OCI-LY1 (cell line): ENCODE data around the gene ACE2.

Experiments used
- H2AFZ ChIP-seq: fragments of 200-600 bp; sonication (generic), shearing (Covaris generic); 2 replicates; pipeline ENCODE4 v1.6.0; 2014; ENCODE audit warnings: antibody characterized with exemption, mild to moderate bottlenecking, low read length
- H3F3A ChIP-seq: fragments of 200-600 bp; sonication (generic), shearing (Covaris generic); 2 replicates; pipeline ENCODE4 v1.6.0; 2014; ENCODE audit warnings: mild to moderate bottlenecking, antibody characterized with exemption, low read length, moderate library complexity; ENCODE audit not compliant: insufficient read depth
- H3K27ac ChIP-seq: fragments of 200-600 bp; sonication (generic); 2 replicates; pipeline ENCODE4 v1.5.1; 2014; ENCODE audit warnings: low read length, mixed run types, mild to moderate bottlenecking, low read depth; ENCODE audit not compliant: poor library complexity, severe bottlenecking
- H3K27me3 ChIP-seq: fragments of 200-600 bp; sonication (generic); 2 replicates; pipeline ENCODE4 v1.6.0; 2014; ENCODE audit warnings: antibody characterized with exemption, mild to moderate bottlenecking, low read length, moderate library complexity; ENCODE audit not compliant: insufficient read depth
- H3K36me3 ChIP-seq: fragments of 200-600 bp; sonication (generic); 2 replicates; pipeline ENCODE4 v1.6.1; 2014; ENCODE audit warnings: mild to moderate bottlenecking, antibody characterized with exemption, low read length, moderate library complexity, mixed read lengths; ENCODE audit not compliant: insufficient read depth
- H3K4me1 ChIP-seq: fragments of 200-600 bp; sonication (generic); 2 replicates; pipeline ENCODE4 v1.5.1; 2014; ENCODE audit warnings: mild to moderate bottlenecking, low read length, moderate library complexity; ENCODE audit not compliant: insufficient read depth, severe bottlenecking
- H3K4me2 ChIP-seq: fragments of 200-600 bp; sonication (generic), shearing (Covaris generic); 2 replicates; pipeline ENCODE4 v1.6.1; 2014; ENCODE audit warnings: low read length
- H3K4me3 ChIP-seq: fragments of 200-600 bp; sonication (generic); 2 replicates; pipeline ENCODE4 v1.5.1; 2014; ENCODE audit warnings: low read length, low read depth, mild to moderate bottlenecking, mixed read lengths; ENCODE audit not compliant: poor library complexity, severe bottlenecking
- H3K79me2 ChIP-seq: fragments of 200-600 bp; shearing (Covaris generic); 2 replicates; pipeline ENCODE4 v1.6.1; 2016; ENCODE audit warnings: mixed run types, low read length, mixed read lengths; ENCODE audit not compliant: insufficient read depth
- H3K9ac ChIP-seq: fragments of 200-600 bp; sonication (generic), shearing (Covaris generic); 2 replicates; pipeline ENCODE4 v1.6.1; 2014; ENCODE audit warnings: mild to moderate bottlenecking, low read length, mixed read lengths
- H3K9me2 ChIP-seq: fragments of 200-600 bp; sonication (generic), shearing (Covaris generic); 2 replicates; pipeline ENCODE4 v1.6.1; 2014; ENCODE audit warnings: low read depth, mild to moderate bottlenecking, low read length, mixed read lengths
- H3K9me3 ChIP-seq: fragments of 200-600 bp; shearing (Covaris generic); 2 replicates; pipeline ENCODE4 v1.6.1; 2014; ENCODE audit warnings: low read length, mixed read lengths
- H4K20me1 ChIP-seq: fragments of 200-600 bp; sonication (generic), shearing (Covaris generic); 2 replicates; pipeline ENCODE4 v1.6.0; 2016; ENCODE audit warnings: mild to moderate bottlenecking, low read length; ENCODE audit not compliant: insufficient read depth
- EZH2 ChIP-seq: fragments of 200-600 bp; sonication (generic), shearing (Covaris generic); IDR thresholded peaks from 2 replicates; pipeline ENCODE4 v1.8.0; 2017; ENCODE audit warnings: borderline replicate concordance, mixed run types, mild to moderate bottlenecking, antibody characterized with exemption, low read length, moderate library complexity, mixed read lengths
- TF ChIP-seq, protein P1 (sequence below): fragments of 200-600 bp; sonication (generic), shearing (Covaris generic); IDR thresholded peaks from 2 replicates; pipeline ENCODE4 v1.5.1; 2017; ENCODE audit warnings: mild to moderate bottlenecking, antibody characterized with exemption, low read length, moderate library complexity, mixed read lengths

Gene ACE2

DNA sequence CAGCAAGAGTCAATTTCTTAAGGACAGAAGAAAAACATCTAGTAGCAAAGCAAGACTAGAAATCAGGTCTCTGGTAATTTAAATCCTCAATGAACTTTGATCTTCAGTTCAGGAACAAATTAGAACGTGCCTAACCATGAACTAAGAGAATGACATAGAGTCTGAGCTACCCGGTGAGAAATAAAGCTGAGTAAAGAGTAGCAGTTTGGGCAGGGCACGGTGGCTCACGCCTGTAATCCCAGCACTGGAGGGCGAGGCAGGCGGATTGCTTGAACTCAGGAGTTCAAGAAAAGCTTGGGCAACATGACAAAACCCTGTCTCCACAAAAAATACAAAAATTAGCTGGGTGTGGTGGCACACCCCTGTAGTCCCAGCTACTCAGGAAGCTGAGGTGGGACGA lies 37.7 kb downstream of the ACE2 start:
- H3K4me1 ChIP-seq = no peaks in the 10 kb centered on the region
- TF ChIP-seq, protein P1, sequence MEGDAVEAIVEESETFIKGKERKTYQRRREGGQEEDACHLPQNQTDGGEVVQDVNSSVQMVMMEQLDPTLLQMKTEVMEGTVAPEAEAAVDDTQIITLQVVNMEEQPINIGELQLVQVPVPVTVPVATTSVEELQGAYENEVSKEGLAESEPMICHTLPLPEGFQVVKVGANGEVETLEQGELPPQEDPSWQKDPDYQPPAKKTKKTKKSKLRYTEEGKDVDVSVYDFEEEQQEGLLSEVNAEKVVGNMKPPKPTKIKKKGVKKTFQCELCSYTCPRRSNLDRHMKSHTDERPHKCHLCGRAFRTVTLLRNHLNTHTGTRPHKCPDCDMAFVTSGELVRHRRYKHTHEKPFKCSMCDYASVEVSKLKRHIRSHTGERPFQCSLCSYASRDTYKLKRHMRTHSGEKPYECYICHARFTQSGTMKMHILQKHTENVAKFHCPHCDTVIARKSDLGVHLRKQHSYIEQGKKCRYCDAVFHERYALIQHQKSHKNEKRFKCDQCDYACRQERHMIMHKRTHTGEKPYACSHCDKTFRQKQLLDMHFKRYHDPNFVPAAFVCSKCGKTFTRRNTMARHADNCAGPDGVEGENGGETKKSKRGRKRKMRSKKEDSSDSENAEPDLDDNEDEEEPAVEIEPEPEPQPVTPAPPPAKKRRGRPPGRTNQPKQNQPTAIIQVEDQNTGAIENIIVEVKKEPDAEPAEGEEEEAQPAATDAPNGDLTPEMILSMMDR = no peak
- no peak for TF ChIP-seq EZH2
- no peak overlapping the region for H3K27ac ChIP-seq
- H3K9me2 ChIP-seq = no peaks in the 10 kb centered on the region
- H3K36me3 ChIP-seq = no peaks in the 10 kb centered on the region
- no peaks in the 10 kb centered on the region for H3K27me3 ChIP-seq
- no peaks in the 10 kb centered on the region for H3F3A ChIP-seq
- no peaks in the 10 kb centered on the region for H3K9me3 ChIP-seq
- no peaks in the 10 kb centered on the region for H4K20me1 ChIP-seq
- H3K9ac ChIP-seq = no peak overlapping the region
- H3K4me3 ChIP-seq = no peak overlapping the region
- H3K4me2 ChIP-seq = no peak overlapping the region
- H3K79me2 ChIP-seq = no peaks in the 10 kb centered on the region
- H2AFZ ChIP-seq = no peak overlapping the region

DNA sequence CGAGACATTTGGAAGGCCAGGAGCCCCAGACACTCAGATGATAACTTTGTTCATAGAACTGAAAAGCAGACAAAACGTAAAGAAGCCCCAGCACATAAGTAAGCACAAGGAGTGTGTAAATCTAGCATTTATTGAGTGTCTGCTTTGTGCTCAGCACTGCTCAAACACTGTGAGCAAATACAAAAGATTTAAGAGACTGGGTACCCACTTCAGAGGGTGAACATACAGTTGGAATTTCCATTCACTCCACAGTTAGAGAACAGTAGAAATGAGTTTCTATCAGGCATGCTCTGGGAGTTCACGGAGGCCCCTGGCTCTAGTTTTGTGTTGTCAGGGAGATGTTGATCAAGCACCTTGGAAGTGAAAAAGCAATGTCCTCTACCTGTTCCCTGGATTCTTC lies 39.8 kb downstream of the ACE2 start:
- Histone ChIP-seq H3F3A (no peaks in the 10 kb centered on the region), H4K20me1 (no peaks in the 10 kb centered on the region), H3K9ac (no peak overlapping the region), H3K4me3 (no peak overlapping the region), H3K9me3 (no peaks in the 10 kb centered on the region), H3K4me2 (no peak overlapping the region), H3K4me1 (no peaks in the 10 kb centered on the region), H3K79me2 (no peaks in the 10 kb centered on the region), H3K9me2 (no peaks in the 10 kb centered on the region), H3K36me3 (no peaks in the 10 kb centered on the region), H2AFZ (no peak overlapping the region), H3K27me3 (no peaks in the 10 kb centered on the region), H3K27ac (no peak overlapping the region)
- TF ChIP-seq EZH2 = no peak
- TF ChIP-seq, protein P1 = no peak

GRCh38 chrX:15559227-15559626 lies 41.5 kb downstream of the ACE2 start:
- Histone ChIP-seq H3K79me2 (no peaks in the 10 kb centered on the region), H3K27ac (no peak overlapping the region), H3K36me3 (no peaks in the 10 kb centered on the region), H2AFZ (no peak overlapping the region), H3K9me2 (no peaks in the 10 kb centered on the region), H3K4me2 (no peak overlapping the region), H3K4me3 (no peak overlapping the region), H3K27me3 (no peaks in the 10 kb centered on the region), H3F3A (no peaks in the 10 kb centered on the region), H3K9ac (no peak overlapping the region), H4K20me1 (no peaks in the 10 kb centered on the region), H3K4me1 (no peaks in the 10 kb centered on the region), H3K9me3 (no peaks in the 10 kb centered on the region)
- TF ChIP-seq EZH2 = no peak
- TF ChIP-seq, protein P1 = no peak
